Neural cell (in vitro differentiated cells): ENCODE measurements around the gene SLC25A11. TPM values are rescaled to one million over a fixed set of nuclear protein-coding genes. Genes with fewer than 3 reads are reported as not detected.

Source experiments
- H2AFZ ChIP-seq: fragments of 200-600, 300-800 bp; sonication (generic), shearing (Covaris generic); 2 replicates; pipeline ENCODE4 v1.6.0; 2014; ENCODE audit warnings: low read depth, mild to moderate bottlenecking, antibody characterized with exemption, low read length, moderate library complexity
- H3F3A ChIP-seq: fragments of 200-600 bp; shearing (Covaris generic); 2 replicates; pipeline ENCODE4 v1.6.1; 2016; ENCODE audit warnings: mild to moderate bottlenecking, moderate library complexity, mixed read lengths, antibody characterized with exemption, low read length; ENCODE audit not compliant: insufficient read depth, poor library complexity, severe bottlenecking
- H3K27ac ChIP-seq: fragments of 200-600, 300-800 bp; sonication (generic), shearing (Covaris generic); 2 replicates; pipeline ENCODE4 v1.5.1; 2014; ENCODE audit warnings: mild to moderate bottlenecking, low read length, moderate library complexity
- H3K27me3 ChIP-seq: fragments of 300-800, 200-600 bp; sonication (generic), shearing (Covaris generic); 2 replicates; pipeline ENCODE4 v1.6.0; 2014; ENCODE audit warnings: mild to moderate bottlenecking, low read depth, low read length, moderate library complexity; ENCODE audit not compliant: insufficient read depth
- H3K36me3 ChIP-seq: fragments of 300-800, 200-600 bp; sonication (generic), shearing (Covaris generic); 2 replicates; pipeline ENCODE4 v1.5.1; 2014; ENCODE audit warnings: mild to moderate bottlenecking, antibody characterized with exemption, low read length, moderate library complexity; ENCODE audit not compliant: insufficient read depth
- H3K4me2 ChIP-seq: fragments of 300-800, 200-600 bp; sonication (generic), shearing (Covaris generic); 2 replicates; pipeline ENCODE4 v1.6.0; 2014; ENCODE audit warnings: mild to moderate bottlenecking, low read length
- H3K4me3 ChIP-seq: fragments of 300-800, 200-600 bp; sonication (generic), shearing (Covaris generic); 2 replicates; pipeline ENCODE4 v1.5.1; 2014; ENCODE audit warnings: mild to moderate bottlenecking, low read length, moderate library complexity
- H3K79me2 ChIP-seq: fragments of 200-600 bp; shearing (Covaris generic); replicated peaks from 2 replicates; pipeline ENCODE4 v1.6.0; 2014; ENCODE audit warnings: mild to moderate bottlenecking, low read length, moderate library complexity; ENCODE audit not compliant: insufficient read depth
- H3K9ac ChIP-seq: fragments of 300-800, 200-600 bp; sonication (generic), shearing (Covaris generic); 2 replicates; pipeline ENCODE4 v1.6.1; 2016; ENCODE audit warnings: mild to moderate bottlenecking, low read length, mixed read lengths
- H3K9me2 ChIP-seq: fragments of 200-600 bp; shearing (Covaris generic); 2 replicates; pipeline ENCODE4 v1.6.1; 2016; ENCODE audit warnings: mild to moderate bottlenecking, low read length, mixed read lengths; ENCODE audit not compliant: insufficient read depth
- H3K9me3 ChIP-seq: fragments of 200-600, 300-800 bp; sonication (generic), shearing (Covaris generic); 2 replicates; pipeline ENCODE4 v1.6.1; 2016; ENCODE audit warnings: mild to moderate bottlenecking, mixed run types, low read length, moderate library complexity, mixed read lengths
- H4K20me1 ChIP-seq: fragments of 200-600 bp; shearing (Covaris generic); 2 replicates; pipeline ENCODE4 v1.6.1; 2016; ENCODE audit warnings: mild to moderate bottlenecking, mixed run types; ENCODE audit not compliant: insufficient read depth
- EP300 ChIP-seq: fragments of 450-650 bp; conservative IDR thresholded peaks from 2 replicates; pipeline ENCODE4 v1.6.1; 2014; ENCODE audit warnings: antibody characterized with exemption, mild to moderate bottlenecking, moderate library complexity; ENCODE audit not compliant: poor library complexity, severe bottlenecking
- EZH2 ChIP-seq: fragments of 200-600, 300-800 bp; shearing (Covaris generic), sonication (generic); IDR thresholded peaks from 2 replicates; pipeline ENCODE4 v1.6.1; 2014; ENCODE audit warnings: antibody characterized with exemption, low read length, borderline replicate concordance, mild to moderate bottlenecking; ENCODE audit not compliant: insufficient read depth, poor library complexity, severe bottlenecking
- MXI1 ChIP-seq: fragments of 450-650 bp; conservative IDR thresholded peaks from 2 replicates; pipeline ENCODE4 v1.6.1; 2014; ENCODE audit warnings: antibody characterized with exemption, mild to moderate bottlenecking; ENCODE audit not compliant: poor library complexity, severe bottlenecking
- POLR2AphosphoS5 ChIP-seq: IDR thresholded peaks from 2 replicates; pipeline ENCODE4 v1.6.1; 2012
- RAD21 ChIP-seq: fragments of 450-650 bp; conservative IDR thresholded peaks from 2 replicates; pipeline ENCODE4 v1.6.1; 2014; ENCODE audit warnings: antibody characterized with exemption, mild to moderate bottlenecking, moderate library complexity
- SMC3 ChIP-seq: fragments of 450-650 bp; conservative IDR thresholded peaks from 2 replicates; pipeline ENCODE4 v1.6.1; 2014; ENCODE audit warnings: antibody characterized with exemption, mild to moderate bottlenecking, moderate library complexity; ENCODE audit not compliant: poor library complexity
- TAF1 ChIP-seq: IDR thresholded peaks from 2 replicates; pipeline ENCODE4 v1.6.1; 2012; ENCODE audit warnings: low read depth
- polyA plus RNA-seq: library from polyadenylated mRNA; depleted of rRNA; stranded (reverse); fragments of >200 nt; gene quantifications from 2 replicates; pipeline ENCODE4 v1.2.3, GENCODE V29; 2014
- TF ChIP-seq, protein P1 (sequence below): fragments of 450-650 bp; IDR thresholded peaks from 2 replicates; pipeline ENCODE4 v1.5.1; 2014; ENCODE audit warnings: antibody characterized with exemption, mild to moderate bottlenecking, moderate library complexity; ENCODE audit not compliant: poor library complexity, severe bottlenecking
- TF ChIP-seq, protein P2 (sequence below): IDR thresholded peaks from 2 replicates; pipeline ENCODE4 v1.6.1; 2012; ENCODE audit warnings: borderline replicate concordance

The SLC25A11 gene
- polyA plus RNA-seq, 1 donor from 2014 or later: 172 TPM

DNA sequence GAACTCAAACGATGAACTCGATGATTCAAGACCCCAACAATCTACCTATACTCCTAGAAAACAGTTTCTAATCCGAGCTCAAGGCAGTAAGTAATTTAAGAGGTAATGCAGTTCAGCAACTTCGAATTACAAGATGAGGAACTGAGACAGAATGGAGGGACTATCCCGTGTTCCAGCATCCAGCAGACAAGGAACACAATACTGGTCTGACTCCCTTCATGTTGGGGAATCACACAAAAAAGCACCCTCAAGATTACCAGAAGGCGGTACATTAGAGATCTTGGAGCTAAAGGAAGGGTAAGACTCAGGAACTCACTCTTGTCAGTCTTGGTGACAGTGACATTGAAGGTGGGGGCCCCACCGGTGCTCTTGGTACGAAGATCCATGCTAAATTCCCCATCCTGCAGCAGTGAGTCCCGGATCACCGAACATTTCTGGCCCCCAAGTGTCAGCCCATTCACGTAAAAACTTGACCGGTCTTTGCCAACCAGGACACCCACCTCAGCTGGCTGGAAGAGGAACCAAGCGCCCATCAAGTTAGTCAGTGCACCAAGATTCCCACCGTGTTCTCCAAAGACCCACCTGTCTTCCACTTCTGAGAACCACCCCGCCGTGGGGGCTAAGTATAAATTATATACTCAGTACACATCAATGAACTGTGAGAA, 6.6 kb upstream of the SLC25A11 start:
- H3K27me3 ChIP-seq: peaks cover 3% of the 10 kb centered on the region

DNA sequence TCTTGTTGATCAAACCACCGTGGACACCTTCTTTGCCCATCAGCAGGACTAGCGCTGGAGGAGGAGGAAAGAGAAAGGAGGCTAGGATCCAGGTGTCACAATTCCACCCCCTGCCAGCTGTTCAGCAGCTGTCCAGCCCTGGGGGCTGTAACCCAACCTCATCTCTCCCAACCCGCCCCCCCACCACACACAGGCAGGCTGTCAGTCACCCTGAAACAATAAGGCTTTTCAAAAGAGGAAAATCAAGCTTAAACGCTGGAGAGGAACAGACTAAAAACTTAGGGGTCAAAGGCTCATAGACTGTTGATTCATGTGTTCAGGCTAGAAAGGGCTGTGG, 6.1 kb upstream of the SLC25A11 start:
- no peak overlapping the region for H3K27ac ChIP-seq
- no peak overlapping the region for H3K9ac ChIP-seq

More for the DNA sequence above, 6.6 kb upstream of the SLC25A11 start:
- Histone ChIP-seq H3K4me3 (peak overlapping the region; percentile 99), H4K20me1 (no peaks in the 10 kb centered on the region), H3K79me2 (peaks cover 7% of the 10 kb centered on the region), H3K36me3 (no peaks in the 10 kb centered on the region), H2AFZ (no peak overlapping the region), H3K4me2 (no peak overlapping the region), H3K9me2 (no peaks in the 10 kb centered on the region), H3K9ac (no peak overlapping the region), H3K27ac (no peak overlapping the region), H3K9me3 (no peaks in the 10 kb centered on the region), H3F3A (no peaks in the 10 kb centered on the region)
- TF ChIP-seq, protein P1, sequence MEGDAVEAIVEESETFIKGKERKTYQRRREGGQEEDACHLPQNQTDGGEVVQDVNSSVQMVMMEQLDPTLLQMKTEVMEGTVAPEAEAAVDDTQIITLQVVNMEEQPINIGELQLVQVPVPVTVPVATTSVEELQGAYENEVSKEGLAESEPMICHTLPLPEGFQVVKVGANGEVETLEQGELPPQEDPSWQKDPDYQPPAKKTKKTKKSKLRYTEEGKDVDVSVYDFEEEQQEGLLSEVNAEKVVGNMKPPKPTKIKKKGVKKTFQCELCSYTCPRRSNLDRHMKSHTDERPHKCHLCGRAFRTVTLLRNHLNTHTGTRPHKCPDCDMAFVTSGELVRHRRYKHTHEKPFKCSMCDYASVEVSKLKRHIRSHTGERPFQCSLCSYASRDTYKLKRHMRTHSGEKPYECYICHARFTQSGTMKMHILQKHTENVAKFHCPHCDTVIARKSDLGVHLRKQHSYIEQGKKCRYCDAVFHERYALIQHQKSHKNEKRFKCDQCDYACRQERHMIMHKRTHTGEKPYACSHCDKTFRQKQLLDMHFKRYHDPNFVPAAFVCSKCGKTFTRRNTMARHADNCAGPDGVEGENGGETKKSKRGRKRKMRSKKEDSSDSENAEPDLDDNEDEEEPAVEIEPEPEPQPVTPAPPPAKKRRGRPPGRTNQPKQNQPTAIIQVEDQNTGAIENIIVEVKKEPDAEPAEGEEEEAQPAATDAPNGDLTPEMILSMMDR: no peak
- TF ChIP-seq TAF1 (no peak), MXI1 (no peak), POLR2AphosphoS5 (no peak), SMC3 (no peak), EZH2 (no peak), EP300 (no peak), RAD21 (no peak)
- TF ChIP-seq, protein P2, sequence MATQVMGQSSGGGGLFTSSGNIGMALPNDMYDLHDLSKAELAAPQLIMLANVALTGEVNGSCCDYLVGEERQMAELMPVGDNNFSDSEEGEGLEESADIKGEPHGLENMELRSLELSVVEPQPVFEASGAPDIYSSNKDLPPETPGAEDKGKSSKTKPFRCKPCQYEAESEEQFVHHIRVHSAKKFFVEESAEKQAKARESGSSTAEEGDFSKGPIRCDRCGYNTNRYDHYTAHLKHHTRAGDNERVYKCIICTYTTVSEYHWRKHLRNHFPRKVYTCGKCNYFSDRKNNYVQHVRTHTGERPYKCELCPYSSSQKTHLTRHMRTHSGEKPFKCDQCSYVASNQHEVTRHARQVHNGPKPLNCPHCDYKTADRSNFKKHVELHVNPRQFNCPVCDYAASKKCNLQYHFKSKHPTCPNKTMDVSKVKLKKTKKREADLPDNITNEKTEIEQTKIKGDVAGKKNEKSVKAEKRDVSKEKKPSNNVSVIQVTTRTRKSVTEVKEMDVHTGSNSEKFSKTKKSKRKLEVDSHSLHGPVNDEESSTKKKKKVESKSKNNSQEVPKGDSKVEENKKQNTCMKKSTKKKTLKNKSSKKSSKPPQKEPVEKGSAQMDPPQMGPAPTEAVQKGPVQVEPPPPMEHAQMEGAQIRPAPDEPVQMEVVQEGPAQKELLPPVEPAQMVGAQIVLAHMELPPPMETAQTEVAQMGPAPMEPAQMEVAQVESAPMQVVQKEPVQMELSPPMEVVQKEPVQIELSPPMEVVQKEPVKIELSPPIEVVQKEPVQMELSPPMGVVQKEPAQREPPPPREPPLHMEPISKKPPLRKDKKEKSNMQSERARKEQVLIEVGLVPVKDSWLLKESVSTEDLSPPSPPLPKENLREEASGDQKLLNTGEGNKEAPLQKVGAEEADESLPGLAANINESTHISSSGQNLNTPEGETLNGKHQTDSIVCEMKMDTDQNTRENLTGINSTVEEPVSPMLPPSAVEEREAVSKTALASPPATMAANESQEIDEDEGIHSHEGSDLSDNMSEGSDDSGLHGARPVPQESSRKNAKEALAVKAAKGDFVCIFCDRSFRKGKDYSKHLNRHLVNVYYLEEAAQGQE: no peak

More for the DNA sequence above, 6.1 kb upstream of the SLC25A11 start:
- Histone ChIP-seq H3K27me3 (peaks cover 3% of the 10 kb centered on the region), H4K20me1 (no peaks in the 10 kb centered on the region), H3F3A (no peaks in the 10 kb centered on the region), H3K79me2 (peaks cover 12% of the 10 kb centered on the region), H3K4me2 (no peak overlapping the region), H3K9me3 (no peaks in the 10 kb centered on the region), H3K9me2 (no peaks in the 10 kb centered on the region), H3K4me3 (no peak overlapping the region), H2AFZ (no peak overlapping the region), H3K36me3 (no peaks in the 10 kb centered on the region)
- no peak for TF ChIP-seq EZH2
- TF ChIP-seq EP300: no peak
- no peak for TF ChIP-seq POLR2AphosphoS5
- TF ChIP-seq, protein P1: no peak
- no peak for TF ChIP-seq SMC3
- no peak for TF ChIP-seq MXI1
- TF ChIP-seq TAF1: no peak
- TF ChIP-seq, protein P2: no peak
